Thyroid gland (tissue), 4 donors: ENCODE measurements around the gene SEMA4B. TPM values are rescaled to one million over a fixed set of nuclear protein-coding genes. Genes with fewer than 3 reads are reported as not detected.
A peak's percentile ranks its signal among the peaks of the same experiment; 100 is the strongest.

Source experiments
- DNase-seq, 2 donors: peaks; one replicate each; pipeline ENCODE4 v3.0.0-alpha.2; 2019
- H3K27ac ChIP-seq, 3 donors: fragments of 200-600 bp; sonication (generic); 1 replicate in 2 of 3; 2 replicates in 1 of 3; pipeline ENCODE4 v1.5.1; 2016 to 2019; ENCODE audit warnings: mild to moderate bottlenecking in 1 of 3, moderate library complexity in 1 of 3
- H3K27me3 ChIP-seq: fragments of 200-600 bp; sonication (generic); one replicate; pipeline ENCODE4 v1.5.1; 2019
- H3K36me3 ChIP-seq, 2 donors: fragments of 200-600 bp; sonication (generic); one replicate each; pipeline ENCODE4 v1.5.1; 2016 to 2019
- H3K4me1 ChIP-seq, 2 donors: fragments of 200-600 bp; sonication (generic); one replicate each; pipeline ENCODE4 v1.5.1; 2017 to 2019
- H3K4me3 ChIP-seq, 3 donors: fragments of 200-600 bp; sonication (generic); replicated peaks in 1 of 3; 1 replicate in 2 of 3; 2 replicates in 1 of 3; pipeline ENCODE4 v1.5.1; 2016; ENCODE audit warnings: mild to moderate bottlenecking in 1 of 3
- H3K9me3 ChIP-seq: fragments of 200-600 bp; sonication (generic); one replicate; pipeline ENCODE4 v1.5.1; 2017
- CTCF ChIP-seq, 6 experiments: fragments of 200-600 bp in 3 of 6; fragments of 450-650 bp in 3 of 6; sonication (generic) in 3 of 6; IDR thresholded peaks; one replicate each; pipeline ENCODE4 v1.5.1; 2016 to 2019; ENCODE audit warnings: antibody characterized with exemption in 6 of 6, mild to moderate bottlenecking in 2 of 6, inconsistent platforms in 1 of 6, moderate library complexity in 1 of 6
- POLR2A ChIP-seq, 2 donors: fragments of 450-650 bp; IDR thresholded peaks; one replicate each; pipeline ENCODE4 v1.6.1; 2017; ENCODE audit warnings: antibody characterized with exemption in 2 of 2, mild to moderate bottlenecking in 2 of 2, moderate library complexity in 1 of 2
- WGBS, 2 donors: methylation state at CpG; one replicate each; pipeline ENCODE4 v1.1.5; 2017; 5-methylcytosine and 5-hydroxymethylcytosine counted together
- intact Hi-C: fragments of 100-400 bp; cut with DNase I; formaldehyde crosslinking; loops from one replicate; pipeline ENCODE4 v1.15.1; 2023
- total RNA-seq, 4 donors: library from RNA; depleted of rRNA; stranded (reverse); fragments of >200 nt; gene quantifications; one replicate each; pipeline ENCODE4 v1.2.3, GENCODE V29; 2016

Gene SEMA4B
- total RNA-seq, 4 donors from 2014 or later: 49.5 to 163 (median 69.9) TPM

- 65 to 83% methylated on average over 19 to 27 of the region's 27 CpGs for WGBS, 2 donors
- intact Hi-C loops: no loop called here
- Histone ChIP-seq H3K4me3 (no peak overlapping the region), H3K27me3 (no peaks in the 10 kb centered on the region), H3K27ac (peak overlapping the region; percentile 42 to 52 (median 43)), H3K4me1 (peaks cover 20 to 25% of the 10 kb centered on the region in 2 donors), H3K36me3 (peaks cover 39 to 47% of the 10 kb centered on the region in 2 donors), H3K9me3 (no peaks in the 10 kb centered on the region)
- TF ChIP-seq CTCF (IDR thresholded peaks at IDR 0.05): no peak
- TF ChIP-seq POLR2A (IDR thresholded peaks at IDR 0.05): no peak
- peak; percentile 12 to 13 for DNase-seq
Observed at GRCh38 chr15:90231028-90232017, 30.2 kb downstream of the SEMA4B start.

- no peak for TF ChIP-seq POLR2A (IDR thresholded peaks at IDR 0.05)
- no peak for TF ChIP-seq CTCF (IDR thresholded peaks at IDR 0.05)
- H3K4me1 ChIP-seq: peaks cover 20 to 25% of the 10 kb centered on the region in 2 donors
- peaks cover 36 to 42% of the 10 kb centered on the region in 2 donors for H3K36me3 ChIP-seq
- WGBS, 2 donors: 49 to 50% methylated on average over 13 of the region's 13 CpGs
- peak; percentile 62 to 69 for DNase-seq
- intact Hi-C loops: no loop called here
- no peaks in the 10 kb centered on the region for H3K27me3 ChIP-seq
- peak overlapping the region; percentile 42 to 52 (median 43) for H3K27ac ChIP-seq
- H3K9me3 ChIP-seq: no peaks in the 10 kb centered on the region
- H3K4me3 ChIP-seq: peak overlapping the region in 1 of 3 donors; percentile 66
Observed at GRCh38 chr15:90232196-90232595, 31.1 kb downstream of the SEMA4B start.

GRCh38 chr15:90232941-90233386, 31.8 kb downstream of the SEMA4B start:
- Histone ChIP-seq H3K36me3 (peaks cover 32 to 35% of the 10 kb centered on the region in 2 donors), H3K4me1 (peaks cover 20 to 25% of the 10 kb centered on the region in 2 donors), H3K27ac (peak overlapping the region; percentile 76 to 88 (median 86)), H3K27me3 (no peaks in the 10 kb centered on the region), H3K9me3 (no peaks in the 10 kb centered on the region), H3K4me3 (peak overlapping the region; percentile 66 to 95 (median 67))
- peak in 4 of 6 experiments; percentile 46 to 54 (median 50) for TF ChIP-seq CTCF (IDR thresholded peaks at IDR 0.05)
- no peak for TF ChIP-seq POLR2A (IDR thresholded peaks at IDR 0.05)
- DNase-seq: peak in 1 of 2 donors; percentile 8
- intact Hi-C loops: no loop called here
- WGBS, 2 donors: 7 to 11% methylated on average over 9 of the region's 9 CpGs

- Histone ChIP-seq H3K9me3 (no peaks in the 10 kb centered on the region), H3K4me1 (peaks cover 20 to 25% of the 10 kb centered on the region in 2 donors), H3K36me3 (peaks cover 29 to 32% of the 10 kb centered on the region in 2 donors), H3K27ac (peak within 1 kb of the TSS; percentile 77 to 88 (median 86)), H3K27me3 (no peaks in the 10 kb centered on the region), H3K4me3 (peak within 1 kb of the TSS; percentile 70 to 95 (median 72))
- peak; percentile 98 for DNase-seq
- WGBS, 2 donors: 0% methylated on average over 2 to 15 of the region's 63 CpGs
- TF ChIP-seq CTCF (IDR thresholded peaks at IDR 0.05): peak in 1 of 6 experiments; percentile 0
- peak; percentile 70 to 85 for TF ChIP-seq POLR2A (IDR thresholded peaks at IDR 0.05)
- intact Hi-C loops: no loop called here
Observed at GRCh38 chr15:90233387-90234095, 32.4 kb downstream of the SEMA4B start, which contains the start of gene CIB1. CIB1 (minus strand) TSS chr15:90233941; CDS start chr15:90233885, 56 bp downstream.
